NT2/D1 (cell line): ENCODE measurements around the gene YIPF4.

Experiments
- DNase-seq: peaks from one replicate; pipeline ENCODE4 v3.0.0-alpha.2; 2011; ENCODE audit warnings: low read depth, low spot score
- H3K27me3 ChIP-seq: 2 replicates; pipeline ENCODE4 v1.6.0; 2011; ENCODE audit warnings: mild to moderate bottlenecking; ENCODE audit not compliant: insufficient read length, insufficient read depth
- H3K36me3 ChIP-seq: 2 replicates; pipeline ENCODE4 v1.6.1; 2011; ENCODE audit warnings: mild to moderate bottlenecking, low read length, mixed read lengths; ENCODE audit not compliant: insufficient read depth, insufficient read length
- H3K4me1 ChIP-seq: 2 replicates; pipeline ENCODE4 v1.5.1; 2011; ENCODE audit not compliant: insufficient read depth, insufficient read length
- H3K4me3 ChIP-seq: 2 replicates; pipeline ENCODE4 v1.5.1; 2011; ENCODE audit warnings: low read depth; ENCODE audit not compliant: insufficient read length
- H3K9ac ChIP-seq: 2 replicates; pipeline ENCODE4 v1.6.0; 2011; ENCODE audit warnings: low read depth; ENCODE audit not compliant: insufficient read length
- H3K9me3 ChIP-seq: 2 replicates; pipeline ENCODE4 v1.5.1; 2011; ENCODE audit warnings: mild to moderate bottlenecking, low read length; ENCODE audit not compliant: insufficient read depth
- SUZ12 ChIP-seq: IDR thresholded peaks from 2 replicates; pipeline ENCODE4 v1.6.1; 2011; ENCODE audit not compliant: insufficient read length, insufficient read depth; ENCODE audit errors: extremely low read depth
- YY1 ChIP-seq: IDR thresholded peaks from 2 replicates; pipeline ENCODE4 v1.6.1; 2011; ENCODE audit not compliant: insufficient read length, insufficient read depth
- ZNF274 ChIP-seq: IDR thresholded peaks from 2 replicates; pipeline ENCODE4 v1.6.1; 2011; ENCODE audit warnings: mild to moderate bottlenecking, low read depth, low read length

Gene YIPF4

DNA sequence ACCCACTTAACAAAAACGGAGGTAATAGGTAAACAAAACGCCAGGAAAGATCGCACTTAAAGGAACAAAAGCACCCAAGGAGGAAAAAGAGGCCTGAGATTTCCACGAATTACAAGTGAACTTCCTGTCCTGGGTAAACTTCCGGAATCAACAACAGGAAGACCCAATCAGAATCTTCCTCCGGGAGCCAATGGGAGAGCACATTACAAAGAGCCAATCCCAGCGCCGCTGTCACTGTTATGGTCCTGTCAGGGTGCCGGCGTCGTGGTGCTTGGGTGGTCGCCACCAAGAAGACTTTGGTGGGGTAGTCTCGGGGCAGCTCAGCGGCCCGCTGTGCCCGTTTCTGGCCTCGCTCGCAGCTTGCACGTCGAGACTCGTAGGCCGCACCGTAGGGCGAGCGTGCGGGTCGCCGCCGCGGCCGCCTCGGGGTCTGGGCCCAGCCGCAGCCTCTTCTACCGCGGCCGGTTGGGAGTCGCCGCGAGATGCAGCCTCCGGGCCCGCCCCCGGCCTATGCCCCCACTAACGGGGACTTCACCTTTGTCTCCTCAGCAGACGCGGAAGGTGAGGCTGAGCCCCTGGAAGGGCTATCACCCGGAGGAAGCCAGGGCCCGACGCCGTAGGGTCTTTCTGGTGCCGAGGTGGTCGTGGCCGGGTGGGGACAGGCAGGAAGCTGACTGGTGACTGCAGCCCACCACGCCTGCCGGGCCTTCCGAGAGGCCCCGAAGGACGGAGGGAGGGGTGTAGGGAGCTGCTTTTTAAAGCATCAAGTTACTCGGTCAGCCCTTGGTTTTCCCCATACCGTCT is at the start of gene YIPF4:
Gene YIPF4, plus strand, starts transcription at position 231 of the 804 bp plus-strand sequence. Its CDS starts 252 bp downstream, at position 483.
- peak within 1 kb of the TSS; percentile 89 for H3K9ac ChIP-seq
- H3K9me3 ChIP-seq = no peaks in the 10 kb centered on the region
- no peak for TF ChIP-seq SUZ12
- no peaks in the 10 kb centered on the region for H3K27me3 ChIP-seq
- H3K4me3 ChIP-seq = peak within 1 kb of the TSS; percentile 75
- no peaks in the 10 kb centered on the region for H3K4me1 ChIP-seq
- DNase-seq = peak; percentile 83
- H3K36me3 ChIP-seq = peaks cover 6% of the 10 kb centered on the region

DNA sequence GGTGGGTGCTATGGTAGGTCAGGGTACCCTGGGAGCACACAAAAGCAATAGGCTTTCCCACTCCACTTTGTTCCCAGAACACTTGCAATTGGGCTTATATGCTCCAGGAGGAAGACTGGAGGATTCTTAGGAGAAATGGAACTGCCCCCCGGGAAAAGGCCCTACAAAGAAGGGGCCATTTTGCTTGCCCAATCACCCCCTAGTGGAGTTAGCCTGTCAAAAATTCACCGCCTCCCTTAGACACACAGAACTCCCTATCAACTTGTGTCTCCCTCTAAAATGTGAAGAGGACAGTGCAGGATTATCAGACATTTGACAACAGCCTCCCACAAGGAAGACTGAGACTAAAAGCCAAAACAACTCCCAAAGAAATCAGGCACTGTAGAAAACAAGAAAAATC is 49.5 kb upstream of the YIPF4 start:
- DNase-seq = no peak
- no peaks in the 10 kb centered on the region for H3K4me1 ChIP-seq
- H3K4me3 ChIP-seq = no peak overlapping the region
- H3K36me3 ChIP-seq = peaks cover 7% of the 10 kb centered on the region
- H3K9ac ChIP-seq = no peak overlapping the region
- TF ChIP-seq ZNF274 = no peak
- TF ChIP-seq YY1 = no peak
- TF ChIP-seq SUZ12 = no peak
- H3K9me3 ChIP-seq = no peaks in the 10 kb centered on the region
- H3K27me3 ChIP-seq = no peaks in the 10 kb centered on the region

DNA sequence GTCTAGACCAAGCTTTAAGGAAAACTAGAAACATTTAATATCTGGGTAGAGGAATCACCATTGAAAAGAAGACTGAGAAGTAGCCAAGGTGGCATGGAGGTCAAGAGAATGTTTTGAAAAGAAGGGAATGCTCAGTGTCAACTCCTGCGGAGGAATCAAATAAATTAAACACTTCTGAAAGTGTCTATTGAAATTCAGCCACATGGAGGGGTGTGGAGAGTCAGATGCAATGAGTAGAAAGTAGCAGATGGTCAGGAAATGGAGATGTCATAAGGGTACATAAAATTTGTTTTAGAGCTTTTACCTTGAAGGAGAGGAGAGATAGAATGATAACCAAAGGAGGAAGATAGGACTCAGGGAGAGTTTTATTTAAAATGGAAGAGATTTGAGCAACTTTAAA is 48.1 kb upstream of the YIPF4 start:
- H3K4me1 ChIP-seq = no peaks in the 10 kb centered on the region
- no peak for TF ChIP-seq ZNF274
- no peak for TF ChIP-seq SUZ12
- TF ChIP-seq YY1 = no peak
- DNase-seq = no peak
- no peak overlapping the region for H3K9ac ChIP-seq
- no peak overlapping the region for H3K4me3 ChIP-seq
- no peaks in the 10 kb centered on the region for H3K9me3 ChIP-seq
- peaks cover 4% of the 10 kb centered on the region for H3K36me3 ChIP-seq
- H3K27me3 ChIP-seq = no peaks in the 10 kb centered on the region

DNA sequence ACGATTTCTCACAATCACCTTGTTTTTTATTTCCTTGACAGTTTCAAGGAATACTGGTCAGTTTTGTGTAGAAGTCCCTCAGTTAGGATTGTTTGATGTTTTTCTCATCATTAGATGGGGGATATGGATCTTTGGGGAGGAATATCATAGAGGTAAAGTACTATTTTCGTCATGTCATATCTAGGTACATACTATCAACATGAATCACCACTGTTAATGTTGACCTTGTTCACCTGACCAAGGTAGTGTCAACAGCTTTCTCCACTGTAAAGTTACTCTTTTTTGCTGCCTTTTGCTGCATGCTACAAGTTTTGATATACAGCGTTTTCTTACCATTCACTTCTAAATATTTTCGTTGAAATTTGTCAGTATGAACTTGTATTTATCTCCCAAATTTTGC is 45.7 kb upstream of the YIPF4 start:
- H3K4me1 ChIP-seq = no peaks in the 10 kb centered on the region
- TF ChIP-seq YY1 (no peak), ZNF274 (no peak), SUZ12 (no peak)
- DNase-seq = no peak
- H3K27me3 ChIP-seq = no peaks in the 10 kb centered on the region
- no peaks in the 10 kb centered on the region for H3K9me3 ChIP-seq
- no peak overlapping the region for H3K4me3 ChIP-seq
- H3K9ac ChIP-seq = no peak overlapping the region
- no peaks in the 10 kb centered on the region for H3K36me3 ChIP-seq

DNA sequence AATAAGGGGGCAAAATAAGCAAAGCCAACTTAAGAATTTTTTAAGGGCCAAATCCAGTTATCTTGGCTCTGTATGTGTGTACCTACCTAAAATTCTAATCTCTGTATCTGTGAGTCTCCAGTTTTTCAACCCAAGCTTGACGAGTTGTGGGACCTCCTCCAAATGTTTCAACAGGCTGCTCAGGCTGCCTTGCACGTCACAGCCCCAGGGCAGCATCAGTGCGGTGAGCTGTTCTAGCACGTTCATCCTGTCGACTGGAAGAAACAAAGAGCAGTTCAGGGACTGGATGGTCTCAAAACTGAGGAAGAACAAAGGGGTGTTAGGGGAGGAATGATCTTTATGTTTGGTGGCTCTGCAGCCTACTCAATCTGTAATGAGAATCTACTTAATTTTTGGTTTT is 42.4 kb upstream of the YIPF4 start:
- Histone ChIP-seq H3K4me1 (no peaks in the 10 kb centered on the region), H3K9me3 (no peaks in the 10 kb centered on the region), H3K27me3 (no peaks in the 10 kb centered on the region), H3K36me3 (no peaks in the 10 kb centered on the region), H3K4me3 (no peak overlapping the region), H3K9ac (no peak overlapping the region)
- DNase-seq = no peak
- no peak for TF ChIP-seq SUZ12
- TF ChIP-seq ZNF274 = no peak
- no peak for TF ChIP-seq YY1

DNA sequence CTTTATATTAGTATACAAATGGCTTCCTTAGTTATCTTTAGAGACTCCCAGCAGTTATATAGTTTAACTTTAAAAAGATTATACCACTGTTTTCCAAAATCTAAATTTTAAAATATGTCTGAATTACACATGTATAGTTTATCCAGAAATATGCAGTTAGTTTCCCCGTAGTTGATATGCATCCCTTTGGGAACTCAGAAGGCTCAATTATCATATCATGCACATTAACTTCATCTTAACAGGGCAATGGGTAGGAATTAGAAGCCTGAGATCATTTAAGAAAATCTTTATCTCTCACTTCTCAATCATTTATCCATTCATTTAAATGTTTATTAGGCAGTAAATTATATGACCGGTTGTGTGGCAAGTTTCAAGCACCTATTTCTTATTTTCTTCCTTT is 40.2 kb upstream of the YIPF4 start:
- H3K27me3 ChIP-seq = no peaks in the 10 kb centered on the region
- H3K9ac ChIP-seq = no peak overlapping the region
- DNase-seq = no peak
- no peaks in the 10 kb centered on the region for H3K9me3 ChIP-seq
- H3K36me3 ChIP-seq = no peaks in the 10 kb centered on the region
- TF ChIP-seq ZNF274 (no peak), SUZ12 (no peak), YY1 (no peak)
- no peaks in the 10 kb centered on the region for H3K4me1 ChIP-seq
- H3K4me3 ChIP-seq = no peak overlapping the region

DNA sequence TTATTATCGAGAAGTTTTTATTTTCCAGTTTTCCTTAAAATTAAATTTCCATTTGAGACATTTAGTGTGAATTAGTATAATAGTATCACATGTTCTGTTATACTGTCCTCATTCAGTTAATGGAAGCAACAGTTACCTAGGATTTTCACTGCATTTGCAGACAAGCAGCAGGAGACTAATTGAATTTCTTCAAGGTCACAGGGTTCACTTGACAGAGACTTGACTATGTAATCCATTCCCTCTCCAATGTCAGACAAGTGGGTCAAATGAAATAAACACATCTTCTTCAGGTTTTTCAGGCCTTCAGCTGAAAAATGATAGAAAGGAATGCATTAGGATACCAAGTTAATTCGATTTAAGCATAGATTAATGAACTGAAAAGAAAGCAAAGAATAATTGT is 39.7 kb upstream of the YIPF4 start:
- H3K4me3 ChIP-seq = no peak overlapping the region
- no peak overlapping the region for H3K9ac ChIP-seq
- no peaks in the 10 kb centered on the region for H3K9me3 ChIP-seq
- H3K36me3 ChIP-seq = no peaks in the 10 kb centered on the region
- no peak for DNase-seq
- TF ChIP-seq ZNF274 = no peak
- no peak for TF ChIP-seq SUZ12
- no peaks in the 10 kb centered on the region for H3K4me1 ChIP-seq
- H3K27me3 ChIP-seq = no peaks in the 10 kb centered on the region

DNA sequence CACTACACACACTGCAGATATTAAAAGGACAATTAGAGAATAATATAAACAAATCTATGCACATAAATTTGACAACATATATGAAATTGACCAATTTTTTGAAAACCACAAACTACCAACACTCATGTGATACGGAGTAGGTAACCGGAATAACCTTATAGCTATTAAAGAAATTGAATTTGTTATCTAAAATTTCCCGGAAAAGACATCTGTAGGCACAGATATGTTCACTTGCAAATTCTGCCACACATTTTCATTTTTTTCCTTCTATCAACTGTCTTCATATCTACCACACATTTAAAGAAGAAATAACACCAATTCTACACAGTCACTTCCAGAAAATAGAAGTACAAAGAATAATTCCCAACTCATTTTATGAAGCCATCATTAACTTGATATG is 35.4 kb upstream of the YIPF4 start:
- Histone ChIP-seq H3K9me3 (no peaks in the 10 kb centered on the region), H3K36me3 (no peaks in the 10 kb centered on the region), H3K4me1 (no peaks in the 10 kb centered on the region), H3K4me3 (no peak overlapping the region), H3K27me3 (no peaks in the 10 kb centered on the region), H3K9ac (no peak overlapping the region)
- DNase-seq = no peak
- TF ChIP-seq ZNF274 (no peak), YY1 (no peak), SUZ12 (no peak)
